Upper lobe of left lung (tissue), 4 donors: ENCODE results near the gene SP5.
"Not testable (repeated sequence)": the region's sequence is repeated elsewhere in the genome, so short reads cannot be mapped to it uniquely, and the experiment has no call there.

Source experiments
- EP300 ChIP-seq, 4 donors: sonication (generic); formaldehyde crosslinking; IDR thresholded peaks; one replicate each; pipeline ENCODE4 v1.5.1; 2017; ENCODE audit warnings: antibody characterized with exemption in 4 of 4, control low read depth in 2 of 4
- POLR2A ChIP-seq, 4 donors: fragments of 450-650 bp; IDR thresholded peaks; one replicate each; pipeline ENCODE4 v1.5.1; 2016 to 2017; ENCODE audit warnings: antibody characterized with exemption in 4 of 4, mild to moderate bottlenecking in 2 of 4
- TF ChIP-seq, protein P1 (sequence below), 6 experiments: fragments of 450-650 bp in 4 of 6; fragments of 200-600 bp in 2 of 6; sonication (generic) in 2 of 6; IDR thresholded peaks; one replicate each; pipeline ENCODE4 v1.5.1; 2016 to 2019; ENCODE audit warnings: antibody characterized with exemption in 6 of 6

DNA sequence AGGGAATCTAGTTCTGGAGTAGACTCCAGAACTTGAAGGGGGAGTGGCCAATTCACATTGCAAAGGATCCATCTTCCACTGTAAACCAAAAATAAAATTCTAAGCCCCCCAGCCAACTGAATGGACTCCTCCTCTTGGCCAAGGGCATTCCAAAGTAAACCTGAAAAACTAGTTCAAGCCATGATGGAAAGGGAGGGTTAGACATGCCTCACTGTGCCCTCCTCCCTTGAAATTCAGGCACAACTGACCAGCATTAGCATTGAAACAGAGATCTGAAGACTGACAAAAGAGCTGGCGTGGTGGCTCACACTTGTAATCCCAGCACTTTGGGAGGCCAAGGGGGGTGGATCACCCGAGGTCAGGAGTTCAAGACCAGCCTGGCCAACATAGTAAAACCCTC, 19.5 kb downstream of the SP5 start:
- not testable (repeated sequence) for TF ChIP-seq POLR2A, EP300 (IDR thresholded peaks at IDR 0.05)
- TF ChIP-seq, protein P1, sequence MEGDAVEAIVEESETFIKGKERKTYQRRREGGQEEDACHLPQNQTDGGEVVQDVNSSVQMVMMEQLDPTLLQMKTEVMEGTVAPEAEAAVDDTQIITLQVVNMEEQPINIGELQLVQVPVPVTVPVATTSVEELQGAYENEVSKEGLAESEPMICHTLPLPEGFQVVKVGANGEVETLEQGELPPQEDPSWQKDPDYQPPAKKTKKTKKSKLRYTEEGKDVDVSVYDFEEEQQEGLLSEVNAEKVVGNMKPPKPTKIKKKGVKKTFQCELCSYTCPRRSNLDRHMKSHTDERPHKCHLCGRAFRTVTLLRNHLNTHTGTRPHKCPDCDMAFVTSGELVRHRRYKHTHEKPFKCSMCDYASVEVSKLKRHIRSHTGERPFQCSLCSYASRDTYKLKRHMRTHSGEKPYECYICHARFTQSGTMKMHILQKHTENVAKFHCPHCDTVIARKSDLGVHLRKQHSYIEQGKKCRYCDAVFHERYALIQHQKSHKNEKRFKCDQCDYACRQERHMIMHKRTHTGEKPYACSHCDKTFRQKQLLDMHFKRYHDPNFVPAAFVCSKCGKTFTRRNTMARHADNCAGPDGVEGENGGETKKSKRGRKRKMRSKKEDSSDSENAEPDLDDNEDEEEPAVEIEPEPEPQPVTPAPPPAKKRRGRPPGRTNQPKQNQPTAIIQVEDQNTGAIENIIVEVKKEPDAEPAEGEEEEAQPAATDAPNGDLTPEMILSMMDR (IDR thresholded peaks at IDR 0.05) = not testable (repeated sequence)
